CD4-positive, alpha-beta memory T cell (primary cell): ENCODE results near the gene HDAC4. TPM values are rescaled to one million over a fixed set of nuclear protein-coding genes. Genes with fewer than 3 reads are reported as not detected.

Experiments
- CTCF ChIA-PET: fragments of 350-600 bp; sonication (Branson Sonifier 250); formaldehyde crosslinking; loops from one replicate; lab custom pipeline; 2021; ENCODE audit warnings: inconsistent platforms; ENCODE audit not compliant: partially characterized antibody; lab: Charles Lee
- POLR2A ChIA-PET: fragments of 350-600 bp; sonication (Branson Sonifier 250); formaldehyde crosslinking; loops from one replicate; lab custom pipeline; 2021; ENCODE audit not compliant: partially characterized antibody; lab: Charles Lee
- DNase-seq, 5 donors: peaks; one replicate each; pipeline versions ENCODE4 v3.0.0 to v3.0.0-alpha.2; 2020 to 2022; ENCODE audit warnings: mixed read lengths in 1 of 5
- H3K27ac ChIP-seq: one replicate; pipeline ENCODE4 v1.7.0; 2013; ENCODE audit warnings: low read depth, low read length
- H3K27me3 ChIP-seq: 2 replicates; pipeline ENCODE4 v1.7.0; 2013; ENCODE audit warnings: mild to moderate bottlenecking, low read length, moderate library complexity; ENCODE audit not compliant: insufficient read depth
- H3K36me3 ChIP-seq: 2 replicates; pipeline ENCODE4 v1.7.0; 2013; ENCODE audit warnings: mild to moderate bottlenecking, low read length, moderate library complexity; ENCODE audit not compliant: insufficient read depth
- H3K4me1 ChIP-seq: 2 replicates; pipeline ENCODE4 v1.7.0; 2013; ENCODE audit warnings: mild to moderate bottlenecking, low read length, moderate library complexity; ENCODE audit not compliant: insufficient read depth
- H3K4me3 ChIP-seq, 2 donors: one replicate each; pipeline ENCODE4 v1.7.0; 2013; ENCODE audit warnings: low read length in 2 of 2, mild to moderate bottlenecking in 1 of 2
- H3K9me3 ChIP-seq, 2 donors: one replicate each; pipeline ENCODE4 v1.7.0; 2013; ENCODE audit warnings: low read length in 2 of 2, control low read depth in 1 of 2; ENCODE audit not compliant: control insufficient read depth in 1 of 2
- H3K27ac Mint-ChIP-seq, 7 donors: one replicate each; pipeline ENCODE4 v1.8.0; 2020 to 2021; ENCODE audit warnings: mixed read lengths in 7 of 7, mild to moderate bottlenecking in 6 of 7, inconsistent platforms in 3 of 7, moderate library complexity in 3 of 7
- H3K27me3 Mint-ChIP-seq, 2 donors: one replicate each; pipeline ENCODE4 v1.8.0; 2020 to 2021; ENCODE audit warnings: mixed read lengths in 2 of 2
- H3K36me3 Mint-ChIP-seq, 2 donors: one replicate each; pipeline ENCODE4 v1.8.0; 2020 to 2021; ENCODE audit warnings: mixed read lengths in 2 of 2, inconsistent platforms in 1 of 2, mild to moderate bottlenecking in 1 of 2
- H3K4me1 Mint-ChIP-seq, 4 donors: one replicate each; pipeline ENCODE4 v1.8.0; 2020 to 2021; ENCODE audit warnings: mixed read lengths in 4 of 4, mild to moderate bottlenecking in 1 of 4
- H3K4me3 Mint-ChIP-seq, 8 donors: one replicate each; pipeline ENCODE4 v1.8.0; 2020 to 2021; ENCODE audit warnings: mixed read lengths in 8 of 8, mild to moderate bottlenecking in 7 of 8, moderate library complexity in 6 of 8, inconsistent platforms in 3 of 8
- H3K9me3 Mint-ChIP-seq, 8 donors: one replicate each; pipeline ENCODE4 v1.8.0; 2020 to 2021; ENCODE audit warnings: mixed read lengths in 8 of 8, mild to moderate bottlenecking in 5 of 8, inconsistent platforms in 3 of 8, moderate library complexity in 1 of 8
- intact Hi-C: fragments of 100-400 bp; cut with micrococcal nuclease; formaldehyde crosslinking; loops from one replicate; pipeline ENCODE4 v1.15.1; 2023
- polyA plus RNA-seq, 2 donors: library from polyadenylated mRNA; unstranded; fragments of 300-500 nt; fragmentation: Illumina TruSeq; gene quantifications; one replicate each; pipeline ENCODE4 v1.2.3, GENCODE V29; 2021
- total RNA-seq, 2 experiments: library from RNA; stranded (reverse); gene quantifications; one replicate each; pipeline ENCODE4 v1.2.3, GENCODE V29; 2021

HDAC4 gene
- total and polyA plus RNA-seq, 4 experiments from 2014 or later: 1.4 to 59.7 (median 30.4) TPM

DNA sequence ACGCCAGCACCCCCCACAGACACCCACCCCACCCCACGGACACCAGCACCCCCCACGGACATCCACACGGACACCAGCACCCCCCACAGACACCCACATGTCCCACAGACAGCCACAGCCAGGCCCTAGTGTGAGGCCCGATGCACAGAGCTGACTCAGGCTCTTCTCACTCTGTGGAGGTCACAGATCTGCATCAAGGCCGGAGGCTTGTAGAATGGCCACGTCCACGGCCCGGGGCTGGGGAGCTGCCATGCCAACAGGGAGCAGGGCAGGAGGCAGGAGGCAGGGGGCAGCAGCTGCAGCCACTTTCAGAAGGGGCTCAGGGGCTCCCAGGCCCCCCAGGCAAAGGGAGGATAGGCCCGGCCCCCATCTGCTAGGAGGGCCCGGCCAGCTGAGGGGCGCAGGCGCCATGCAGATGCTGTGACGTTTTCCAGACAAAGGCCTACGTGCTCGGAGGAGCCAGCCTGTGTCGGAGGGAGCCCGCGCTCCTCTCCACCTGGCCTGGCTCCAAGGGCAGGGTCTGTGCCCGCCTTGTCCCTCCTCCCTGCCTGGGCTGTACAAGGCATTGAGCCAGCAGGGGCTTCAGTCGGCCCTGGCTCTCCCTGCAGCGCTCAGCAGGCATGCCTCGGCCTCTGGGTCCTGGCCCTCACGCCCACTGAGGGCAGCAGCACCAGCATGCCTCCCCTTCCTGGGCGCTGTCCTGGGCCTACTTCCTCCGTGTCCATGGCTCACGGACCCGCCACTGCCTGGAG, 304.0 kb downstream of the HDAC4 start:
- no peak for DNase-seq
- H3K36me3 ChIP-seq: peaks cover 8% of the 10 kb centered on the region
- H3K4me3 ChIP-seq: no peak overlapping the region
- H3K27me3 Mint-ChIP-seq: no peaks in the 10 kb centered on the region
- ChIA-PET CTCF (no interaction called here), POLR2A (no interaction called here)
- peaks cover 0 to 2% (median 0%) of the 10 kb centered on the region in 4 donors for H3K4me1 Mint-ChIP-seq
- no peak overlapping the region for H3K27ac ChIP-seq
- intact Hi-C loops: no loop called here
- H3K9me3 ChIP-seq: no peaks in the 10 kb centered on the region
- H3K27ac Mint-ChIP-seq: no peak overlapping the region
- no peaks in the 10 kb centered on the region for H3K4me1 ChIP-seq
- peaks cover 0 to 1% (median 0%) of the 10 kb centered on the region in 8 donors for H3K9me3 Mint-ChIP-seq
- no peak overlapping the region for H3K4me3 Mint-ChIP-seq
- H3K36me3 Mint-ChIP-seq: peaks cover 15 to 46% of the 10 kb centered on the region in 2 donors
- no peaks in the 10 kb centered on the region for H3K27me3 ChIP-seq

DNA sequence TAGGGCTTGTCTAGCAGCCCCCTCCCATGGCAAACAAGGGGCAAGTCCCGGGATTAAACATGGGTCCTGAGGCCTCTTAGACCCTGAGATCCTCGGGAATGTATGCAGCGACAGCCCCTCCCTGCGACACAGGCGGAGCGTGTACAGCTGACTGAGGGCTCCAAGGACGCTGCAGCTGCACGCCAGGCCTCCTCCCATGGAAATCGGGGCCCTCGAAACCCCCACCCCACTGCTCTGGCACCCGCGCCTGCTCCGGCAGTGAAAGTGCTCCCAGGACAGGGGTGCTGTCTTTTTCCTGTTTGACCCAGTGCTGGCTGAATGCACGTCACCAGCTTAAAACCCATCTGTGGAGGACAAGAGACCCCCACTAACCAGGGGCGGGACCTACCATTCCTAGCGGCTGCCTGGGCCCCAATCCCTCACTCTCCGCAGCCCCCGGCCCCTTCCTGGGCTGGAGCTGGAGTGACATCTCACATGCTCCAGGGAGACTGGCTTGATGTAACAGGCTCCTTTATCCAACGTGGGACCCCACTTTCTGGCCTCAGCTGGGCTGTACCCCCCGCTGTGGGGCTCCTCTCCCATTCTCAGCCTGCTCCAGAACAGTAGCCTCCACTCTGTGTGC, 305.2 kb downstream of the HDAC4 start:
- no peaks in the 10 kb centered on the region for H3K27me3 Mint-ChIP-seq
- DNase-seq: no peak
- H3K27ac ChIP-seq: no peak overlapping the region
- H3K27ac Mint-ChIP-seq: no peak overlapping the region
- ChIA-PET CTCF (no interaction called here), POLR2A (no interaction called here)
- peaks cover 13% of the 10 kb centered on the region for H3K36me3 ChIP-seq
- intact Hi-C loops: no loop called here
- peaks cover 9 to 47% of the 10 kb centered on the region in 2 donors for H3K36me3 Mint-ChIP-seq
- H3K9me3 ChIP-seq: no peaks in the 10 kb centered on the region
- H3K4me1 Mint-ChIP-seq: peaks cover 0 to 2% (median 0%) of the 10 kb centered on the region in 4 donors
- H3K9me3 Mint-ChIP-seq: peaks cover 0 to 1% (median 0%) of the 10 kb centered on the region in 8 donors
- no peak overlapping the region for H3K4me3 Mint-ChIP-seq
- no peak overlapping the region for H3K4me3 ChIP-seq
- no peaks in the 10 kb centered on the region for H3K27me3 ChIP-seq
- no peaks in the 10 kb centered on the region for H3K4me1 ChIP-seq

DNA sequence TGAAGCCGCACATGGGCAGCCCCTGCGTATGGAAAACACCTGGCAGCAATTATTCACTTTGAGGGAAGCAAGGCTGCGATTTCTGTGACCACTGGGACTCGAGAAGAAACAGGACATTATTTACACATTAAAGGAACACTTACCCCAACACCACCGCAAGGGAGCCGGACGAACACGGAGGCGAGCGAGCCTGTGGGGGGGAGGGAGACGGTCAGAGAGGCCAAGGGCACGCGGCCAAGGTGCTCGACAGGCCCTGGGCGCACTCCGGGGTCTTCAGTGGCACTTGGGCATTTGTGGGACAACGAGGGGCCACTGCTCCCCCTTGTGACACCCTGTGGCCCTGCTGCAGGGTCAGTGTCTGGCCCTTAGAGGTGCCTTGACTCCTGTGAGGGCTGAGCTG, 306.0 kb downstream of the HDAC4 start:
- Histone ChIP-seq H3K9me3 (no peaks in the 10 kb centered on the region), H3K4me3 (no peak overlapping the region), H3K27me3 (no peaks in the 10 kb centered on the region), H3K4me1 (no peaks in the 10 kb centered on the region), H3K27ac (no peak overlapping the region), H3K36me3 (peaks cover 14% of the 10 kb centered on the region)
- Mint-ChIP-seq H3K4me3 (no peak overlapping the region), H3K27ac (peak overlapping the region in 1 of 7 donors; percentile 61), H3K36me3 (peaks cover 8 to 42% of the 10 kb centered on the region in 2 donors), H3K27me3 (no peaks in the 10 kb centered on the region), H3K9me3 (peaks cover 0 to 1% (median 0%) of the 10 kb centered on the region in 8 donors), H3K4me1 (peaks cover 0 to 2% (median 0%) of the 10 kb centered on the region in 4 donors)
- no peak for DNase-seq
- POLR2A ChIA-PET: no interaction called here
- CTCF ChIA-PET: no interaction called here
- intact Hi-C loops: no loop called here

DNA sequence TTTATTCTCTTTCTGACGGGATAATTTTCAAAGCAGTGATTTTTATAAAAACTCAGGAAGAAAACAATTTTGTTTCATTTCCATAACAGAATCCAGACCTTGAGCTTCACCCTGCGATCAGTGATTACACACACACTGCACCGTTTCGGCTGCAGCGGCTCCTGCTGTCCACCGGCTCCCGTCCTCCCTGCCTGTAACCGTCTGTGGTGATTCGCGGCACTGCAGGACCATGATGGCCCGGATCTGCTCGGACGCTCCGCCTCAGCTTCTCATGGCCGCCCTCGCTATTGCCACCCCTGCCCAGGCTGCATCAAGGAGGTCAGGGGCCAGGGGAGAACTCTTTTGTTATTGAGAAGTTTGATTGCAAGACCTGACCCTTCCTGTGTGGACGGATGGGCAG, 306.9 kb downstream of the HDAC4 start:
- intact Hi-C loops: no loop called here
- H3K27ac Mint-ChIP-seq: peak overlapping the region in 1 of 7 donors; percentile 25
- H3K36me3 Mint-ChIP-seq: peaks cover 10 to 46% of the 10 kb centered on the region in 2 donors
- H3K4me1 ChIP-seq: no peaks in the 10 kb centered on the region
- POLR2A ChIA-PET: no interaction called here
- no peak overlapping the region for H3K27ac ChIP-seq
- H3K36me3 ChIP-seq: peaks cover 16% of the 10 kb centered on the region
- no peaks in the 10 kb centered on the region for H3K27me3 ChIP-seq
- no peak overlapping the region for H3K4me3 ChIP-seq
- DNase-seq: no peak
- H3K4me1 Mint-ChIP-seq: peaks cover 0 to 2% (median 0%) of the 10 kb centered on the region in 4 donors
- CTCF ChIA-PET: no interaction called here
- no peak overlapping the region for H3K4me3 Mint-ChIP-seq
- H3K9me3 ChIP-seq: no peaks in the 10 kb centered on the region
- no peaks in the 10 kb centered on the region for H3K27me3 Mint-ChIP-seq
- peaks cover 0 to 1% (median 0%) of the 10 kb centered on the region in 8 donors for H3K9me3 Mint-ChIP-seq

DNA sequence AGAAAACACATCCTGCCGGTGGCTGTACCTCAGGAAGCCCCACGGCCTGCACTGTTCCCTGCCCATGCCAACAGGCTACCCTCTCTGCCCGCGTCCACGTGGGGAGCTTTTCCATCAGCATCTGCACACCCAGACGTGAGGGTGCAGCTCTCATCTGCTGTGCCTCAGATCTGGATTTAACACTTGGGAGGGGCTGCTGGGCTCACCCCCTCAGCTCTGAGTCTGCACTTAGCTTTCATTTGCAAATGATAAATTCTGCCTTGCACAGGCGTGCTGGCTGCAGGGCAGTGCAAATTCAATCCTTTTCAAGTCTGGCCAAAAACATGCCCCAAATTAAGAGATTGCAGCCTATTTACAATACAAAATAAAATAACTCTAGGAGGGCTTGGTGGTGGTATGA, 307.3 kb downstream of the HDAC4 start:
- intact Hi-C loops: no loop called here
- no peak overlapping the region for H3K27ac ChIP-seq
- H3K27me3 ChIP-seq: no peaks in the 10 kb centered on the region
- H3K4me3 ChIP-seq: no peak overlapping the region
- no peaks in the 10 kb centered on the region for H3K9me3 ChIP-seq
- H3K4me3 Mint-ChIP-seq: no peak overlapping the region
- POLR2A ChIA-PET: no interaction called here
- peaks cover 14 to 46% of the 10 kb centered on the region in 2 donors for H3K36me3 Mint-ChIP-seq
- CTCF ChIA-PET: no interaction called here
- no peak for DNase-seq
- no peaks in the 10 kb centered on the region for H3K4me1 Mint-ChIP-seq
- H3K4me1 ChIP-seq: no peaks in the 10 kb centered on the region
- no peak overlapping the region for H3K27ac Mint-ChIP-seq
- no peaks in the 10 kb centered on the region for H3K27me3 Mint-ChIP-seq
- H3K36me3 ChIP-seq: peaks cover 20% of the 10 kb centered on the region
- peaks cover 0 to 1% (median 0%) of the 10 kb centered on the region in 8 donors for H3K9me3 Mint-ChIP-seq

DNA sequence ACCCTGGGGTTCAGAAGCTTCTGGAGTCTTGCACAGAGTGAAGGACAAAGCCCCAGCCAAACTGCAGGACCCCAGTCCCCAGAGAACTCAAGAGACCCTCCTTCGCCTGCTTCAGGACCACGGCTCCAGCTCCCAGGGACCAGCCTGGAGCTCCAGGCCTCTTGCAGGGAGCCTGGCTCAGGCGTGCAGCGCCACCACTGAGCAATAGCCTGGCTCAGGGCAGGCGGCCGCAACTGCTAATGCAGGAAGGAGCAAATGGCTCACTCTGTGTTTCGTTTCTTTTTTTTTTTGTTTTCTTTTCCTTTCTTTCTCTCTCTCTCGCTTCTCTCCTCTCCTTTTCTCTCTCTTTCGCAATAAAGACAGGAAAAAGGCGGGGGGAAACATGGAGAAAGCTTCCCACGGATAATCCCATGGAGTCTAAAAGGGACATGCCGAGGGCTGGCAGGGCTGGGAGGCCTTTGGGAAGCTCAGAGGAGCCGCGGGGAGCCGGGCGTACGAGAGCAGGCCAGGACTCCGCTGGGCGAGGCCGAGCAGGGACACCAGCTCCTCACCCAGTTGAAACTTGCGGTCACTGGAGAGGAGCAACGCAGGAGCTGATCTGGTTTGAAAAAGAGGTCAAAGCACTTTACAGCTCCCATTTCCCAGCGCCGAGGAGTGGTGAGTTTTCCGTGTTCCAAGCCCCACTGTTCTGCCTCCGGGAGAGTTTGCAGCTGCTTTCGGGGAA, 308.1 kb downstream of the HDAC4 start:
- Mint-ChIP-seq H3K4me1 (no peaks in the 10 kb centered on the region), H3K27me3 (no peaks in the 10 kb centered on the region), H3K36me3 (peaks cover 16 to 43% of the 10 kb centered on the region in 2 donors), H3K9me3 (peaks cover 0 to 1% (median 0%) of the 10 kb centered on the region in 8 donors), H3K27ac (no peak overlapping the region), H3K4me3 (no peak overlapping the region)
- POLR2A ChIA-PET: no interaction called here
- Histone ChIP-seq H3K4me3 (no peak overlapping the region), H3K9me3 (no peaks in the 10 kb centered on the region), H3K36me3 (peaks cover 24% of the 10 kb centered on the region), H3K27me3 (no peaks in the 10 kb centered on the region), H3K27ac (no peak overlapping the region), H3K4me1 (no peaks in the 10 kb centered on the region)
- no peak for DNase-seq
- CTCF ChIA-PET: no interaction called here
- intact Hi-C loops: no loop called here

DNA sequence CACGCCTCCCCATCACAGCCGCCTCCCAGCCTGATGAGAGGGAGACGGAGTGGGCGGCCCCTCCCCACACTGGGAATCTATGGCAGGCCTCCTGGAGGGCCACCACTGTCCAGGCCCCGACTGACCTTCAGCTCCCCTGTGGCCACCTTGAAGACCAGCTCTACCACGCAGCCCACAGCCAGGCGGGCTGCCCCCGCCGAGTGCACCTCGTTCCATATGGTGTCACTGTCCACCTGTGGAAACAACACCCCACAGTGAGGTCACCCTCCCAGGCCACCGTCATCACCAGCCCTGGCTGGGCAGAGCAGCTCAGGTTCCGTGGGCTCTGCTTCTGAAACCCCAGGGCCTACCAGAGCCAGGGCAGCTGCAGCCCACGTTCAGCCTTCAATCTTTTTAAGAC, 310.9 kb downstream of the HDAC4 start:
- CTCF ChIA-PET: interaction anchor here (1.2 kb wide), 1 partner anchor 792 kb away, joined by 3 read pairs; no protein-coding TSS in a partner anchor
- Histone ChIP-seq H3K27me3 (no peaks in the 10 kb centered on the region), H3K4me3 (no peak overlapping the region), H3K9me3 (no peaks in the 10 kb centered on the region), H3K4me1 (no peaks in the 10 kb centered on the region), H3K27ac (no peak overlapping the region), H3K36me3 (peaks cover 30% of the 10 kb centered on the region)
- H3K4me3 Mint-ChIP-seq: no peak overlapping the region
- peaks cover 0 to 3% (median 0%) of the 10 kb centered on the region in 4 donors for H3K4me1 Mint-ChIP-seq
- intact Hi-C loops: no loop called here
- H3K27me3 Mint-ChIP-seq: no peaks in the 10 kb centered on the region
- POLR2A ChIA-PET: interaction anchor here (0.7 kb wide), 1 partner anchor 895 kb away, joined by 3 read pairs; no protein-coding TSS in a partner anchor
- peaks cover 22 to 44% of the 10 kb centered on the region in 2 donors for H3K36me3 Mint-ChIP-seq
- peaks cover 0 to 1% (median 0%) of the 10 kb centered on the region in 8 donors for H3K9me3 Mint-ChIP-seq
- DNase-seq: no peak
- no peak overlapping the region for H3K27ac Mint-ChIP-seq
